HepG2 (cell line): ENCODE measurements around the gene TOX4. TPM values are rescaled to one million over a fixed set of nuclear protein-coding genes. Genes with fewer than 3 reads are reported as not detected.

Source experiments
- ATAC-seq: fragments of 200-7000 bp; cut with Tn5 transposase; 3 replicates; pipeline ENCODE4 v1.9.1; 2020; ENCODE audit warnings: mild to moderate bottlenecking, moderate library complexity
- Bru-seq: library from RNA; stranded (reverse); fragments of 400-500 nt; gene quantifications from one replicate; lab custom pipeline; 2021; lab: Mats Ljungman, UMichigan
- BruChase-seq, 2 experiments: library from RNA; stranded (reverse); fragments of 400-500 nt; gene quantifications; one replicate each; lab custom pipeline; 2021; lab: Mats Ljungman, UMichigan
- BruUV-seq: library from RNA; stranded (reverse); fragments of 400-500 nt; replicated peaks from 2 replicates; lab custom pipeline; 2021; lab: Mats Ljungman, UMichigan
- CTCF ChIA-PET: fragments of 300-600 bp; formaldehyde crosslinking; extraction: SDS; loops from one replicate; lab custom pipeline; 2021; ENCODE audit warnings: low total read pairs, inconsistent platforms, low intra/inter-chr PET ratio; lab: Yijun Ruan, JAX
- POLR2A ChIA-PET: fragments of 350-600 bp; sonication (Branson Sonifier 250); formaldehyde crosslinking; loops from one replicate; lab custom pipeline; 2020; ENCODE audit warnings: antibody characterized with exemption, inconsistent platforms; lab: Yijun Ruan, JAX
- DNase-seq: peaks from one replicate; pipeline ENCODE4 v3.0.0-alpha.2; 2015; ENCODE audit warnings: low spot score
- FAIRE-seq: peaks from 3 replicates; lab custom pipeline; 2011; peaks lifted over from hg19 to GRCh38; lab: Jason Lieb, UNC
- H2AFZ ChIP-seq: one replicate; pipeline ENCODE4 v1.6.1; 2011; ENCODE audit warnings: low read length, inconsistent platforms
- H3K27ac ChIP-seq: fragments of 300-600 bp; 3 replicates; pipeline ENCODE4 v1.8.0; 2011; ENCODE audit warnings: mixed run types, mild to moderate bottlenecking, mixed read lengths, low read length, inconsistent platforms; ENCODE audit not compliant: insufficient read depth; ENCODE audit errors: extremely low read length
- H3K27me3 ChIP-seq, 2 experiments: fragments of 200-600 bp in 1 of 2; 2 replicates in 1 of 2; 3 replicates in 1 of 2; pipeline versions ENCODE4 v1.6.0 to v1.8.0; 2011; ENCODE audit warnings: low read length in 2 of 2, mild to moderate bottlenecking in 2 of 2, moderate library complexity in 2 of 2, inconsistent platforms in 1 of 2; ENCODE audit not compliant: insufficient read depth in 2 of 2, control insufficient read depth in 1 of 2
- H3K36me3 ChIP-seq, 2 experiments: fragments of 200-600 bp in 1 of 2; replicated peaks in 1 of 2; 2 replicates in 1 of 2; 3 replicates in 1 of 2; pipeline versions ENCODE4 v1.5.1 to v1.8.0; 2011; ENCODE audit warnings: low read length in 2 of 2, inconsistent platforms in 1 of 2; ENCODE audit not compliant: insufficient read depth in 2 of 2, control insufficient read depth in 1 of 2
- H3K4me1 ChIP-seq: 2 replicates; pipeline ENCODE4 v1.5.1; 2012; ENCODE audit warnings: low read length, inconsistent platforms; ENCODE audit not compliant: insufficient read depth
- H3K4me2 ChIP-seq: 2 replicates; pipeline ENCODE4 v1.6.0; 2011; ENCODE audit warnings: low read depth, low read length, inconsistent platforms
- H3K4me3 ChIP-seq, 3 experiments: fragments of 200-600 bp in 1 of 3; sonication (generic), shearing (Covaris generic) in 1 of 3; replicated peaks in 1 of 3; 2 replicates each; pipeline ENCODE4 v1.5.1; 2011 to 2016; ENCODE audit warnings: low read length in 3 of 3, inconsistent platforms in 2 of 3, low read depth in 2 of 3, mild to moderate bottlenecking in 2 of 3, control low read depth in 1 of 3, mixed read lengths in 1 of 3; ENCODE audit not compliant: insufficient read depth in 1 of 3
- H3K79me2 ChIP-seq: one replicate; pipeline ENCODE4 v1.6.1; 2011; ENCODE audit warnings: low read length, inconsistent platforms; ENCODE audit not compliant: insufficient read depth
- H3K9ac ChIP-seq: 2 replicates; pipeline ENCODE4 v1.6.0; 2011; ENCODE audit warnings: mild to moderate bottlenecking, low read depth, low read length, inconsistent platforms; ENCODE audit not compliant: insufficient read depth
- H3K9me3 ChIP-seq: 2 replicates; pipeline ENCODE4 v1.5.1; 2012; ENCODE audit warnings: mild to moderate bottlenecking, low read length
- H4K20me1 ChIP-seq: 2 replicates; pipeline ENCODE4 v1.6.0; 2011; ENCODE audit warnings: inconsistent platforms, mild to moderate bottlenecking, low read length, moderate library complexity; ENCODE audit not compliant: insufficient read depth
- ARNT2 ChIP-seq: sonication (generic); formaldehyde crosslinking; IDR thresholded peaks from 2 replicates; pipeline ENCODE4 v1.8.0; 2022; ENCODE audit warnings: mild to moderate bottlenecking, low read depth, missing genetic modification reagents, moderate library complexity
- CCAR2 ChIP-seq: fragments of 200-400 bp; formaldehyde crosslinking; optimal IDR thresholded peaks from 2 replicates; pipeline ENCODE3; 2018; ENCODE audit warnings: low read depth, mild to moderate bottlenecking, low read length, moderate library complexity
- NFE2L1 ChIP-seq: sonication (generic); formaldehyde crosslinking; IDR thresholded peaks from 2 replicates; pipeline ENCODE4 v1.4.0; 2020; ENCODE audit warnings: missing genetic modification reagents, mild to moderate bottlenecking, borderline replicate concordance
- PPARG ChIP-seq: conservative IDR thresholded peaks from 2 replicates; pipeline ENCODE4 v1.6.1; 2016; ENCODE audit warnings: missing biosample characterization, missing genetic modification reagents
- ZNF337 ChIP-seq: sonication (generic); formaldehyde crosslinking; IDR thresholded peaks from 2 replicates; pipeline ENCODE4 v1.5.1; 2020; ENCODE audit warnings: missing genetic modification reagents, low read depth, mild to moderate bottlenecking, borderline replicate concordance
- ZNF766 ChIP-seq: sonication (generic); formaldehyde crosslinking; IDR thresholded peaks from 2 replicates; pipeline ENCODE4 v1.5.0; 2020; ENCODE audit warnings: missing genetic modification reagents, borderline replicate concordance
- WGBS: methylation state at CpG from one replicate; pipeline ENCODE4 v1.1.6; 2017; ENCODE audit warnings: low lambda C conversion rate; 5-methylcytosine and 5-hydroxymethylcytosine counted together
- in situ Hi-C: cut with HindIII; loops from 2 replicates; pipeline ENCODE4 v1.10.0; 2017; ENCODE audit warnings: low pct_unique_long_range_greater_than_20kb; ENCODE audit not compliant: extremely low pct_ligation_motif_present
- intact Hi-C: fragments of 100-400 bp; cut with micrococcal nuclease; formaldehyde crosslinking; loops from one replicate; pipeline ENCODE4 v1.10.0; 2022; ENCODE audit not compliant: unreplicated experiment
- long read RNA-seq, 2 experiments: library from RNA in 1 of 2; library from polyadenylated mRNA in 1 of 2; stranded (forward) in 1 of 2; unstranded in 1 of 2; transcript quantifications; one replicate each; pipeline ENCODE4 v2.0.0, GENCODE V29; 2019 to 2022
- polyA minus RNA-seq, 3 experiments: library from RNA; depleted of rRNA, polyadenylated mRNA; stranded (reverse); fragments of >200 nt; gene quantifications; 2 replicates each; pipeline ENCODE4 v1.2.3, GENCODE V29; 2011; ENCODE audit warnings: low replicate concordance in 1 of 3
- polyA plus RNA-seq, 8 experiments: library from polyadenylated mRNA; depleted of rRNA in 3 of 8; stranded (reverse) in 7 of 8; unstranded in 1 of 8; fragments of >200 nt; fragmentation: Illumina TruSeq in 4 of 8; extraction: Trizol in 4 of 8; gene quantifications; 2 replicates each; pipeline versions ENCODE4 v1.2.1 to v1.2.3, GENCODE V29; 2011 to 2016; ENCODE audit warnings: low read depth in 4 of 8, missing spikeins in 1 of 8, mixed read lengths in 1 of 8; ENCODE audit not compliant: insufficient read depth in 1 of 8
- total RNA-seq, 5 experiments: library from RNA; depleted of rRNA; stranded (reverse); fragments of >200 nt; fragmentation: Illumina TruSeq; extraction: Trizol; gene quantifications; 2 replicates each; pipeline ENCODE4 v1.2.3, GENCODE V29; 2016; ENCODE audit warnings: low read depth in 1 of 5
- TF ChIP-seq, protein P1 (sequence below): sonication (generic); formaldehyde crosslinking; conservative IDR thresholded peaks from 2 replicates; pipeline ENCODE4 v1.4.0; 2020; ENCODE audit warnings: missing genetic modification reagents
- TF ChIP-seq, protein P2 (sequence below): sonication (generic); formaldehyde crosslinking; IDR thresholded peaks from 2 replicates; pipeline ENCODE4 v1.4.0; 2020; ENCODE audit warnings: missing genetic modification reagents, borderline replicate concordance
- TF ChIP-seq, protein P3 (sequence below): sonication (generic); formaldehyde crosslinking; IDR thresholded peaks from 2 replicates; pipeline ENCODE4 v1.4.0; 2020; ENCODE audit warnings: missing genetic modification reagents

Gene TOX4
- total RNA-seq (2016; rRNA removed; fragmentation: Illumina TruSeq; extraction: Trizol) (71.8 and 124 TPM in 2 replicates), polyA plus RNA-seq (2011; rRNA removed) (147 and 163 TPM in 2 replicates), polyA minus RNA-seq (2011; rRNA and poly(A)+ RNA removed; ENCODE audit: low replicate concordance) (259 and 369 TPM in 2 replicates), Bru-seq, nascent RNA (percentile 85 among the genes with signal in this experiment), BruChase-seq, experiment 1, labeled RNA remaining after a 6-hour chase (percentile 93 among the genes with signal in this experiment), BruChase-seq, experiment 2, labeled RNA remaining after a 2-hour chase (percentile 90 among the genes with signal in this experiment)
- total RNA-seq (2016; cell fraction: cytosol; rRNA removed; fragmentation: Illumina TruSeq; extraction: Trizol; ENCODE audit: low read depth): 15.2 and 16.0 TPM in 2 replicates
- total RNA-seq (2016; cell fraction: insoluble cytoplasmic fraction; rRNA removed; fragmentation: Illumina TruSeq; extraction: Trizol): 74.9 and 112 TPM in 2 replicates
- 36.1 and 44.6 TPM in 2 replicates for total RNA-seq (2016; cell fraction: membrane; rRNA removed; fragmentation: Illumina TruSeq; extraction: Trizol)
- total RNA-seq (2016; cell fraction: nucleus; rRNA removed; fragmentation: Illumina TruSeq; extraction: Trizol): 46.8 and 50.0 TPM in 2 replicates
- 122 and 127 TPM in 2 replicates for polyA plus RNA-seq (2011; cell fraction: cytosol; rRNA removed)
- 72.8 and 97.3 TPM in 2 replicates for polyA plus RNA-seq (2011; cell fraction: nucleus; rRNA removed)
- polyA plus RNA-seq (2012): 72.0 and 83.5 TPM in 2 replicates
- 20.7 and 21.8 TPM in 2 replicates for polyA plus RNA-seq (2016; cell fraction: cytosol; fragmentation: Illumina TruSeq; extraction: Trizol; ENCODE audit: low read depth)
- 130 and 137 TPM in 2 replicates for polyA plus RNA-seq (2016; cell fraction: insoluble cytoplasmic fraction; fragmentation: Illumina TruSeq; extraction: Trizol; ENCODE audit: low read depth)
- polyA plus RNA-seq (2016; cell fraction: membrane; fragmentation: Illumina TruSeq; extraction: Trizol; ENCODE audit: low read depth): 28.2 and 33.2 TPM in 2 replicates
- polyA plus RNA-seq (2016; cell fraction: nucleus; fragmentation: Illumina TruSeq; extraction: Trizol; ENCODE audit: insufficient read depth, low read depth): 65.1 and 77.3 TPM in 2 replicates
- polyA minus RNA-seq (2011; cell fraction: cytosol; rRNA and poly(A)+ RNA removed): 49.3 and 53.2 TPM in 2 replicates
- 61.0 and 67.8 TPM in 2 replicates for polyA minus RNA-seq (2011; cell fraction: nucleus; rRNA and poly(A)+ RNA removed)
- long read RNA-seq, experiment 1, full-length matches to known transcripts: 25 of 73 reads
- long read RNA-seq, experiment 1, partial matches to known transcripts: 23 of 73 reads
- long read RNA-seq, experiment 1, other reads (novel, unspliced or antisense): 25 of 73 reads
- long read RNA-seq, experiment 2, full-length matches to known transcripts: 69 of 167 reads
- long read RNA-seq, experiment 2, partial matches to known transcripts: 68 of 167 reads
- long read RNA-seq, experiment 2, other reads (novel, unspliced or antisense): 30 of 167 reads

DNA sequence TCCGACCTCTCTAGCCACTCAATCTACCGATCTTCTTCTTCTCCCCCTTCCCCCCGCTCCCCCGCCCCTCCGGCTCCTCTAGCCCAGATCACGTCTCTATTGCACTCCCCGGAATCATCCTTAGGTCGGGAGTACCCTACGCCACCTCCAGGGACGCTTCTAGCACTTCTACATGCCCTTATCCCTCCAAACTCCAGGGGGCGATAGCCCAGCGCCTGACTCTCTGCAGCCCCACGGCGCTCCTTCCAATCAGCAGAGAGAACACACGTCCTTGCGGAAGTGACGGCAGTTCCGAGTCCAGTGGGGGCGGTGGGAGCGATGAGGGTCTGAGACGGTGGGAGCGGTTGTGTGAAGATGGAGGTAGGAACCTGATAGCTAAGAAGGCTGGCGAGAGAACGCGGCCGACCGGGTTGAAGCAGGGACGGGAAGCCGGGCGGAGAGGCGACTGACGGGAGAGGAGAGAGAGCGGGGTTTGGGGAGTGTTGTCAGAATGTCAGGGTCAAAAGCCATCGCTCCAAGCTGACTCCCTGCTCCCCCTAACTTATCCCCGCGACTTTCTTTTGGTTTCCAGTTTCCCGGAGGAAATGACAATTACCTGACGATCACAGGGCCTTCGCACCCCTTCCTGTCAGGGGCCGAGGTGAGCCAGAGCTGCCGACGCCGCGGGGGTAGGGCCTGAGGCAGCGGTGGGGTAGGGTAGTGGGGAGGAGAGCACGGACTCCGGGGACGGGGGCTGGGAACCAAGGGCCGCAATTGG, at the start of gene TOX4, which contains the start of gene RAB2B:
Gene TOX4 (plus strand): TSS at position 271 of the 757 bp plus-strand sequence. CDS start 84 bp downstream, at position 355.
Gene RAB2B (minus strand): TSS at position 35 of the 757 bp plus-strand sequence. CDS start 87 bp downstream, outside the sequence.
- Histone ChIP-seq H3K9me3 (no peaks in the 10 kb centered on the region), H3K79me2 (peaks cover 52% of the 10 kb centered on the region), H2AFZ (peak within 1 kb of the TSS; percentile 88), H3K27ac (peak within 1 kb of the TSS; percentile 87), H3K27me3 (no peaks in the 10 kb centered on the region; a peak in 1 of 5 replicates), H3K9ac (peak within 1 kb of the TSS; percentile 95), H3K36me3 (peaks cover 7 to 30% of the 10 kb centered on the region in 2 experiments), H3K4me2 (peak within 1 kb of the TSS; percentile 84), H4K20me1 (no peaks in the 10 kb centered on the region), H3K4me3 (peak within 1 kb of the TSS; percentile 83 to 99 (median 87)), H3K4me1 (peaks cover 34% of the 10 kb centered on the region)
- FAIRE-seq: peak; percentile 93
- in situ Hi-C loops: no loop called here
- POLR2A ChIA-PET: interaction anchor here (0.5 to 5.2 kb wide), 15 partner anchors 8 to 795 kb away, joined by 3 to 47 read pairs (median 4); partner anchors contain the start of genes CHD8, METTL3 and SALL2
- peak; percentile 97 for ATAC-seq
- CTCF ChIA-PET: interaction anchor here (0.7 to 2.0 kb wide), 3 partner anchors 21 to 81 kb away, joined by 3 to 19 read pairs (median 12); partner anchors contain the start of gene CHD8
- intact Hi-C loops: loop anchor here (1.0 to 2.0 kb wide), 9 partner anchors 21 to 1016 kb away; partner anchors contain the start of genes CHD8, HNRNPC, METTL3 and PIP4P1
- no TSS peak for BruUV-seq
- 2% methylated on average over 49 of the region's 49 CpGs for whole genome bisulfite sequencing
- DNase-seq: peak; percentile 100
- TF ChIP-seq ARNT2 (CRISPR knock-in tag) (peak; percentile 69; the same call in 1 of the 2 replicates), ZNF337 (CRISPR knock-in tag) (peak; percentile 73; the same call in 1 of the 2 replicates), PPARG (CRISPR knock-in tag) (peak; percentile 68; the same call in 1 of the 2 replicates), NFE2L1 (CRISPR knock-in tag) (0 out of 2 replicates have a peak, but pooled peaks have one; percentile 81), ZNF766 (CRISPR knock-in tag) (no peak; the same call in 1 of the 2 replicates), CCAR2 (peak; percentile 98)
- TF ChIP-seq, protein P1, sequence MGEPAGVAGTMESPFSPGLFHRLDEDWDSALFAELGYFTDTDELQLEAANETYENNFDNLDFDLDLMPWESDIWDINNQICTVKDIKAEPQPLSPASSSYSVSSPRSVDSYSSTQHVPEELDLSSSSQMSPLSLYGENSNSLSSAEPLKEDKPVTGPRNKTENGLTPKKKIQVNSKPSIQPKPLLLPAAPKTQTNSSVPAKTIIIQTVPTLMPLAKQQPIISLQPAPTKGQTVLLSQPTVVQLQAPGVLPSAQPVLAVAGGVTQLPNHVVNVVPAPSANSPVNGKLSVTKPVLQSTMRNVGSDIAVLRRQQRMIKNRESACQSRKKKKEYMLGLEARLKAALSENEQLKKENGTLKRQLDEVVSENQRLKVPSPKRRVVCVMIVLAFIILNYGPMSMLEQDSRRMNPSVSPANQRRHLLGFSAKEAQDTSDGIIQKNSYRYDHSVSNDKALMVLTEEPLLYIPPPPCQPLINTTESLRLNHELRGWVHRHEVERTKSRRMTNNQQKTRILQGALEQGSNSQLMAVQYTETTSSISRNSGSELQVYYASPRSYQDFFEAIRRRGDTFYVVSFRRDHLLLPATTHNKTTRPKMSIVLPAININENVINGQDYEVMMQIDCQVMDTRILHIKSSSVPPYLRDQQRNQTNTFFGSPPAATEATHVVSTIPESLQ: no peak
- TF ChIP-seq, protein P2, sequence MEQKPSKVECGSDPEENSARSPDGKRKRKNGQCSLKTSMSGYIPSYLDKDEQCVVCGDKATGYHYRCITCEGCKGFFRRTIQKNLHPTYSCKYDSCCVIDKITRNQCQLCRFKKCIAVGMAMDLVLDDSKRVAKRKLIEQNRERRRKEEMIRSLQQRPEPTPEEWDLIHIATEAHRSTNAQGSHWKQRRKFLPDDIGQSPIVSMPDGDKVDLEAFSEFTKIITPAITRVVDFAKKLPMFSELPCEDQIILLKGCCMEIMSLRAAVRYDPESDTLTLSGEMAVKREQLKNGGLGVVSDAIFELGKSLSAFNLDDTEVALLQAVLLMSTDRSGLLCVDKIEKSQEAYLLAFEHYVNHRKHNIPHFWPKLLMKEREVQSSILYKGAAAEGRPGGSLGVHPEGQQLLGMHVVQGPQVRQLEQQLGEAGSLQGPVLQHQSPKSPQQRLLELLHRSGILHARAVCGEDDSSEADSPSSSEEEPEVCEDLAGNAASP (CRISPR knock-in tag): peak; percentile 75; the same call in 1 of the 2 replicates
- TF ChIP-seq, protein P3, sequence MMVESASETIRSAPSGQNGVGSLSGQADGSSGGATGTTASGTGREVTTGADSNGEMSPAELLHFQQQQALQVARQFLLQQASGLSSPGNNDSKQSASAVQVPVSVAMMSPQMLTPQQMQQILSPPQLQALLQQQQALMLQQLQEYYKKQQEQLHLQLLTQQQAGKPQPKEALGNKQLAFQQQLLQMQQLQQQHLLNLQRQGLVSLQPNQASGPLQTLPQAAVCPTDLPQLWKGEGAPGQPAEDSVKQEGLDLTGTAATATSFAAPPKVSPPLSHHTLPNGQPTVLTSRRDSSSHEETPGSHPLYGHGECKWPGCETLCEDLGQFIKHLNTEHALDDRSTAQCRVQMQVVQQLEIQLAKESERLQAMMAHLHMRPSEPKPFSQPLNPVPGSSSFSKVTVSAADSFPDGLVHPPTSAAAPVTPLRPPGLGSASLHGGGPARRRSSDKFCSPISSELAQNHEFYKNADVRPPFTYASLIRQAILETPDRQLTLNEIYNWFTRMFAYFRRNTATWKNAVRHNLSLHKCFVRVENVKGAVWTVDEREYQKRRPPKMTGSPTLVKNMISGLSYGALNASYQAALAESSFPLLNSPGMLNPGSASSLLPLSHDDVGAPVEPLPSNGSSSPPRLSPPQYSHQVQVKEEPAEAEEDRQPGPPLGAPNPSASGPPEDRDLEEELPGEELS (CRISPR knock-in tag): peak; percentile 73
